ENCODE results near the gene TRMT112. TPM values are rescaled to one million over a fixed set of nuclear protein-coding genes. Genes with fewer than 3 reads are reported as not detected.
A peak's percentile ranks its signal among the peaks of the same experiment; 100 is the strongest.

TRMT112 gene
- total and polyA plus RNA-seq, 2 donors (not counting 1 experiment from before 2014, with no cell fraction given) = 161 to 248 TPM

- no peaks in the 10 kb centered on the region for H4K20me1 ChIP-seq (ENCODE audit: control insufficient read depth, extremely low read depth, insufficient read depth, low read length)
- no peaks in the 10 kb centered on the region for H3K4me1 ChIP-seq (ENCODE audit: control insufficient read depth, extremely low read depth, insufficient read depth, low read length)
- H3K79me2 ChIP-seq (ENCODE audit: control insufficient read depth, insufficient read depth, low read length) = peaks cover 12% of the 10 kb centered on the region
- no peak overlapping the region for H3K4me3 ChIP-seq (replicated peaks in 1 of 4; ENCODE audit: control extremely low read depth in 1 of 4, insufficient read depth in 1 of 4, low read depth in 3 of 4, low read length in 4 of 4)
- H3K36me3 ChIP-seq (ENCODE audit: control insufficient read depth, insufficient read depth, low read length) = peaks cover 5% of the 10 kb centered on the region
- DNase-seq (ENCODE audit: low read depth in 2 of 2) = no peak
- H3K9me3 ChIP-seq (ENCODE audit: control insufficient read depth, insufficient read depth, low read depth, low read length) = no peaks in the 10 kb centered on the region
- H3K4me2 ChIP-seq (ENCODE audit: extremely low read depth, insufficient read depth, low read length) = no peak overlapping the region
- no peak overlapping the region for H3K9ac ChIP-seq (ENCODE audit: insufficient read depth, low read length)
- no peak overlapping the region for H3K27ac ChIP-seq (ENCODE audit: insufficient read depth, low read length)
- no peaks in the 10 kb centered on the region for H3K27me3 ChIP-seq (ENCODE audit: control insufficient read depth, insufficient read depth, low read length)
- H2AFZ ChIP-seq (ENCODE audit: low read length) = no peak overlapping the region
- TF ChIP-seq EZH2 (IDR thresholded peaks at IDR 0.05; ENCODE audit: low read length, missing control alignments) (no peak), CTCF (conservative IDR thresholded peaks at IDR 0.05 in 1 of 2, IDR thresholded peaks at IDR 0.05 in 1 of 2; ENCODE audit: low read depth in 1 of 2, low read length in 2 of 2) (no peak)
Measured at GRCh38 chr11:64321026-64321425, 3.7 kb upstream of the TRMT112 start.

- Histone ChIP-seq H3K9ac (ENCODE audit: insufficient read depth, low read length) (no peak overlapping the region), H4K20me1 (ENCODE audit: control insufficient read depth, extremely low read depth, insufficient read depth, low read length) (no peaks in the 10 kb centered on the region), H3K4me3 (replicated peaks in 1 of 4; ENCODE audit: control extremely low read depth in 1 of 4, insufficient read depth in 1 of 4, low read depth in 3 of 4, low read length in 4 of 4) (no peak overlapping the region), H3K4me1 (ENCODE audit: control insufficient read depth, extremely low read depth, insufficient read depth, low read length) (no peaks in the 10 kb centered on the region), H3K9me3 (ENCODE audit: control insufficient read depth, insufficient read depth, low read depth, low read length) (no peaks in the 10 kb centered on the region), H2AFZ (ENCODE audit: low read length) (no peak overlapping the region), H3K36me3 (ENCODE audit: control insufficient read depth, insufficient read depth, low read length) (peaks cover 5% of the 10 kb centered on the region), H3K27ac (ENCODE audit: insufficient read depth, low read length) (no peak overlapping the region), H3K27me3 (ENCODE audit: control insufficient read depth, insufficient read depth, low read length) (no peaks in the 10 kb centered on the region), H3K79me2 (ENCODE audit: control insufficient read depth, insufficient read depth, low read length) (peaks cover 13% of the 10 kb centered on the region), H3K4me2 (ENCODE audit: extremely low read depth, insufficient read depth, low read length) (no peak overlapping the region)
- no peak for DNase-seq (ENCODE audit: low read depth in 2 of 2)
- TF ChIP-seq EZH2 (IDR thresholded peaks at IDR 0.05; ENCODE audit: low read length, missing control alignments) (no peak), CTCF (conservative IDR thresholded peaks at IDR 0.05 in 1 of 2, IDR thresholded peaks at IDR 0.05 in 1 of 2; ENCODE audit: low read depth in 1 of 2, low read length in 2 of 2) (no peak)
Measured at GRCh38 chr11:64320556-64320955, 3.2 kb upstream of the TRMT112 start.

- Histone ChIP-seq H3K27ac (ENCODE audit: insufficient read depth, low read length) (no peak overlapping the region), H3K9me3 (ENCODE audit: control insufficient read depth, insufficient read depth, low read depth, low read length) (no peaks in the 10 kb centered on the region), H3K79me2 (ENCODE audit: control insufficient read depth, insufficient read depth, low read length) (peaks cover 13% of the 10 kb centered on the region), H3K27me3 (ENCODE audit: control insufficient read depth, insufficient read depth, low read length) (no peaks in the 10 kb centered on the region), H2AFZ (ENCODE audit: low read length) (no peak overlapping the region), H3K9ac (ENCODE audit: insufficient read depth, low read length) (peak overlapping the region; percentile 92), H3K4me3 (replicated peaks in 1 of 4; ENCODE audit: control extremely low read depth in 1 of 4, insufficient read depth in 1 of 4, low read depth in 3 of 4, low read length in 4 of 4) (peak overlapping the region; percentile 73 to 97 (median 76)), H3K36me3 (ENCODE audit: control insufficient read depth, insufficient read depth, low read length) (peaks cover 14% of the 10 kb centered on the region), H3K4me1 (ENCODE audit: control insufficient read depth, extremely low read depth, insufficient read depth, low read length) (no peaks in the 10 kb centered on the region), H4K20me1 (ENCODE audit: control insufficient read depth, extremely low read depth, insufficient read depth, low read length) (no peaks in the 10 kb centered on the region), H3K4me2 (ENCODE audit: extremely low read depth, insufficient read depth, low read length) (peak overlapping the region; percentile 93)
- TF ChIP-seq EZH2 (IDR thresholded peaks at IDR 0.05; ENCODE audit: low read length, missing control alignments) (no peak), CTCF (conservative IDR thresholded peaks at IDR 0.05 in 1 of 2, IDR thresholded peaks at IDR 0.05 in 1 of 2; ENCODE audit: low read depth in 1 of 2, low read length in 2 of 2) (no peak)
- DNase-seq (ENCODE audit: low read depth in 2 of 2) = no peak
Measured at GRCh38 chr11:64318766-64319761, 1.7 kb upstream of the TRMT112 start.
